Measurements from ENCODE around the gene AUH.

- TF ChIP-seq POLR2AphosphoS5 (IDR thresholded peaks at IDR 0.05), result no peak
- no peak for TF ChIP-seq CTCF (IDR thresholded peaks at IDR 0.05; ENCODE audit: poor library complexity, severe bottlenecking)
- no peak for TF ChIP-seq EP300 (conservative IDR thresholded peaks at IDR 0.05; ENCODE audit: poor library complexity, severe bottlenecking)
- no peak for TF ChIP-seq REST (IDR thresholded peaks at IDR 0.05; ENCODE audit: borderline replicate concordance)
- no peak for TF ChIP-seq TAF1 (IDR thresholded peaks at IDR 0.05; ENCODE audit: low read depth)
- no peak for TF ChIP-seq EZH2 (IDR thresholded peaks at IDR 0.05; ENCODE audit: borderline replicate concordance, insufficient read depth, low read length, poor library complexity, severe bottlenecking)
- TF ChIP-seq MXI1 (conservative IDR thresholded peaks at IDR 0.05; ENCODE audit: poor library complexity, severe bottlenecking), result no peak
- no peak for TF ChIP-seq RAD21 (conservative IDR thresholded peaks at IDR 0.05)
- no peak for TF ChIP-seq SMC3 (conservative IDR thresholded peaks at IDR 0.05; ENCODE audit: poor library complexity)
Observed at GRCh38 chr9:91308191-91308590, 53.5 kb downstream of the AUH start.
